ENCODE measurements around the gene C11orf16.
"Not testable (repeated sequence)": the region's sequence is repeated elsewhere in the genome, so short reads cannot be mapped to it uniquely, and the experiment has no call there.

DNA sequence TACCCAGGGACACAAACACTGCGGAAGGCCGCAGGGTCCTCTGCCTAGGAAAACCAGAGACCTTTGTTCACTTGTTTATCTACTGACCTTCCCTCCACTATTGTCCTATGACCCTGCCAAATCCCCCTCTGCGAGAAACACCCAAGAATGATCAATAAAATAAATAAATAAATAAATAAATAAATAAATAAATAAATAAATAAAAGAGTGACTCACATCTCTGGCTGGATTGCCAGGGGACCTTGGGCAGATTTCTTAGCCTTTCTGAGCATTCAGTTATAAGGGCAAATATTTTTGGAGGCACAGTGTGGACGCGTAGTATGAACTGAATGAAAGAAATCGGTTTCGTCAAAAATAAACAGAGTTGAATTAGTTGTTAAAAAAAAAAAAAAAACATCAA lies 46.6 kb upstream of the C11orf16 start:
- TF ChIP-seq, protein P1, sequence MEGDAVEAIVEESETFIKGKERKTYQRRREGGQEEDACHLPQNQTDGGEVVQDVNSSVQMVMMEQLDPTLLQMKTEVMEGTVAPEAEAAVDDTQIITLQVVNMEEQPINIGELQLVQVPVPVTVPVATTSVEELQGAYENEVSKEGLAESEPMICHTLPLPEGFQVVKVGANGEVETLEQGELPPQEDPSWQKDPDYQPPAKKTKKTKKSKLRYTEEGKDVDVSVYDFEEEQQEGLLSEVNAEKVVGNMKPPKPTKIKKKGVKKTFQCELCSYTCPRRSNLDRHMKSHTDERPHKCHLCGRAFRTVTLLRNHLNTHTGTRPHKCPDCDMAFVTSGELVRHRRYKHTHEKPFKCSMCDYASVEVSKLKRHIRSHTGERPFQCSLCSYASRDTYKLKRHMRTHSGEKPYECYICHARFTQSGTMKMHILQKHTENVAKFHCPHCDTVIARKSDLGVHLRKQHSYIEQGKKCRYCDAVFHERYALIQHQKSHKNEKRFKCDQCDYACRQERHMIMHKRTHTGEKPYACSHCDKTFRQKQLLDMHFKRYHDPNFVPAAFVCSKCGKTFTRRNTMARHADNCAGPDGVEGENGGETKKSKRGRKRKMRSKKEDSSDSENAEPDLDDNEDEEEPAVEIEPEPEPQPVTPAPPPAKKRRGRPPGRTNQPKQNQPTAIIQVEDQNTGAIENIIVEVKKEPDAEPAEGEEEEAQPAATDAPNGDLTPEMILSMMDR (IDR thresholded peaks at IDR 0.05): not testable (repeated sequence)
- TF ChIP-seq RFX5 (IDR thresholded peaks at IDR 0.05; ENCODE audit: low read length); JUND (IDR thresholded peaks at IDR 0.05); EP300 (IDR thresholded peaks at IDR 0.05; ENCODE audit: borderline replicate concordance in 1 of 2, low read depth in 1 of 2, low read length in 1 of 2); TAF1 (IDR thresholded peaks at IDR 0.05; ENCODE audit: borderline replicate concordance, low read depth, low read length); EZH2phosphoT487 (IDR thresholded peaks at IDR 0.05; ENCODE audit: borderline replicate concordance, low read depth); NRF1 (IDR thresholded peaks at IDR 0.05; ENCODE audit: low read depth, low read length): not testable (repeated sequence)
- TF ChIP-seq, protein P2, sequence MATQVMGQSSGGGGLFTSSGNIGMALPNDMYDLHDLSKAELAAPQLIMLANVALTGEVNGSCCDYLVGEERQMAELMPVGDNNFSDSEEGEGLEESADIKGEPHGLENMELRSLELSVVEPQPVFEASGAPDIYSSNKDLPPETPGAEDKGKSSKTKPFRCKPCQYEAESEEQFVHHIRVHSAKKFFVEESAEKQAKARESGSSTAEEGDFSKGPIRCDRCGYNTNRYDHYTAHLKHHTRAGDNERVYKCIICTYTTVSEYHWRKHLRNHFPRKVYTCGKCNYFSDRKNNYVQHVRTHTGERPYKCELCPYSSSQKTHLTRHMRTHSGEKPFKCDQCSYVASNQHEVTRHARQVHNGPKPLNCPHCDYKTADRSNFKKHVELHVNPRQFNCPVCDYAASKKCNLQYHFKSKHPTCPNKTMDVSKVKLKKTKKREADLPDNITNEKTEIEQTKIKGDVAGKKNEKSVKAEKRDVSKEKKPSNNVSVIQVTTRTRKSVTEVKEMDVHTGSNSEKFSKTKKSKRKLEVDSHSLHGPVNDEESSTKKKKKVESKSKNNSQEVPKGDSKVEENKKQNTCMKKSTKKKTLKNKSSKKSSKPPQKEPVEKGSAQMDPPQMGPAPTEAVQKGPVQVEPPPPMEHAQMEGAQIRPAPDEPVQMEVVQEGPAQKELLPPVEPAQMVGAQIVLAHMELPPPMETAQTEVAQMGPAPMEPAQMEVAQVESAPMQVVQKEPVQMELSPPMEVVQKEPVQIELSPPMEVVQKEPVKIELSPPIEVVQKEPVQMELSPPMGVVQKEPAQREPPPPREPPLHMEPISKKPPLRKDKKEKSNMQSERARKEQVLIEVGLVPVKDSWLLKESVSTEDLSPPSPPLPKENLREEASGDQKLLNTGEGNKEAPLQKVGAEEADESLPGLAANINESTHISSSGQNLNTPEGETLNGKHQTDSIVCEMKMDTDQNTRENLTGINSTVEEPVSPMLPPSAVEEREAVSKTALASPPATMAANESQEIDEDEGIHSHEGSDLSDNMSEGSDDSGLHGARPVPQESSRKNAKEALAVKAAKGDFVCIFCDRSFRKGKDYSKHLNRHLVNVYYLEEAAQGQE (IDR thresholded peaks at IDR 0.05; ENCODE audit: low read depth, low read length): not testable (repeated sequence)
- TF ChIP-seq, protein P3, sequence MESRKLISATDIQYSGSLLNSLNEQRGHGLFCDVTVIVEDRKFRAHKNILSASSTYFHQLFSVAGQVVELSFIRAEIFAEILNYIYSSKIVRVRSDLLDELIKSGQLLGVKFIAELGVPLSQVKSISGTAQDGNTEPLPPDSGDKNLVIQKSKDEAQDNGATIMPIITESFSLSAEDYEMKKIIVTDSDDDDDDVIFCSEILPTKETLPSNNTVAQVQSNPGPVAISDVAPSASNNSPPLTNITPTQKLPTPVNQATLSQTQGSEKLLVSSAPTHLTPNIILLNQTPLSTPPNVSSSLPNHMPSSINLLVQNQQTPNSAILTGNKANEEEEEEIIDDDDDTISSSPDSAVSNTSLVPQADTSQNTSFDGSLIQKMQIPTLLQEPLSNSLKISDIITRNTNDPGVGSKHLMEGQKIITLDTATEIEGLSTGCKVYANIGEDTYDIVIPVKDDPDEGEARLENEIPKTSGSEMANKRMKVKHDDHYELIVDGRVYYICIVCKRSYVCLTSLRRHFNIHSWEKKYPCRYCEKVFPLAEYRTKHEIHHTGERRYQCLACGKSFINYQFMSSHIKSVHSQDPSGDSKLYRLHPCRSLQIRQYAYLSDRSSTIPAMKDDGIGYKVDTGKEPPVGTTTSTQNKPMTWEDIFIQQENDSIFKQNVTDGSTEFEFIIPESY (IDR thresholded peaks at IDR 0.05; ENCODE audit: borderline replicate concordance, low read depth): not testable (repeated sequence)
